HL-60/S4 (cell line): Measurements from ENCODE around the gene FUOM.
"Not testable (repeated sequence)": the region's sequence is repeated elsewhere in the genome, so short reads cannot be mapped to it uniquely, and the experiment has no call there.

Experiments used
- in situ Hi-C: fragments of 300-500 bp; cut with MboI; formaldehyde crosslinking; loops from 2 replicates; pipeline ENCODE4 v1.14.3; 2022; ENCODE audit warnings: low sequenced_read_pairs

FUOM gene

GRCh38 chr10:133370030-133370786, 12.4 kb upstream of the FUOM start:
- in situ Hi-C loops: no loop called here

DNA sequence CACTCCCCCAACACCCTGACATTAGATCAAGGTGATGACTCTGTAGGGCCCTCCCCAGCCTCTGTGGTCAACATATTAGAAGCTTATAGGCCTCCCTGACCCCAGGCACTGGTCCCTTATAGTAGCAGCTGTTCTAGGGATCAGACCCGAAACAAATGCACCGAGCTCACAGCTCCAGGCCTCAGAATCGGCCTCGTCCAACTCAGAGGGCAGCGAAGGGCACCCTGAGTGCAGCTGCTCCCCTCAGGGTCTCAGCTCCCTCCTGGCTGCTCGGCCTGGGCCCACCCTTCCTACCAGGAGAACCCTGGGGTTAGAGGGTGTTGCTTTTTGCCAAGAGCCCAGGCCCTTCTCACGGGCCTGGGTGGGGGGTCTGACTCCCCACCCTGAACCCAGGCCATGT, 10.3 kb upstream of the FUOM start:
- in situ Hi-C loops: no loop called here

GRCh38 chr10:133367461-133367860, 9.6 kb upstream of the FUOM start:
- in situ Hi-C loops: not testable (repeated sequence)

DNA sequence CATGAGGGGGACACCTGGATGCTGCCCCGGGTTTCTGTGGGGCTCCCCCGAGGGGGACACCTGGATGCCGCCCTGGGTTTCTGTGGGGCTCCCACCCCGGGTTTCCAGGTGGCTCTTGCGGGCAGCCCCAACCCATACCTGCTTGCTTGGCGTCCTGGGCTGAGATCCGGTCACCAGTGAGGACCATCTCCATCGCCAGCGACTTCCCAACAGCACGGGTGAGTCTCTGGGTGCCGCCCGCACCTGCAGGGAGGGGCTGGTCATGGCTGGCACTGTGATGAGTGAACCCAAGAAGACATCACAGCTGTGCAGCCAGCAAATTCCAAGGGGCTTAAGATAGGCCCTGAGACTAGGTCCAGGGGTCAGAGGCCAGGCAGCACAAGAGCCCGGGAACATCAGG, 8.9 kb upstream of the FUOM start:
- in situ Hi-C loops: no loop called here

DNA sequence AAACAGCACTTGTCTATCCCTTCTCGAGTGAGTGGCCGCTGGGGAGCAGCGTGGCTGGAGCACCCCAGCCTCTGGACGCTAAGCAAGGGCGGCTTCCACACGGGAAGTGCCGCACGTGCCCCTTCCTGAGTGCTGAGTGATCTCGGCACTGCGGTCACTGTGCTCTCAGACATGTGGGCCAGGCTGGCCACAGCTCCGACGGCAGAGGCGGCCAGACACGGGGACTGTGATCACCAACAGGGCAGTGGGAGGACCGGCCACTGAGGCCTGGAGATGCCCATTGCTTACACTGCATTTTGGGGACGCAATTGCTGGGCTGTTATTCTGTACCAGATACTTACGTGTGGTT, 8.3 kb upstream of the FUOM start:
- in situ Hi-C loops: no loop called here

DNA sequence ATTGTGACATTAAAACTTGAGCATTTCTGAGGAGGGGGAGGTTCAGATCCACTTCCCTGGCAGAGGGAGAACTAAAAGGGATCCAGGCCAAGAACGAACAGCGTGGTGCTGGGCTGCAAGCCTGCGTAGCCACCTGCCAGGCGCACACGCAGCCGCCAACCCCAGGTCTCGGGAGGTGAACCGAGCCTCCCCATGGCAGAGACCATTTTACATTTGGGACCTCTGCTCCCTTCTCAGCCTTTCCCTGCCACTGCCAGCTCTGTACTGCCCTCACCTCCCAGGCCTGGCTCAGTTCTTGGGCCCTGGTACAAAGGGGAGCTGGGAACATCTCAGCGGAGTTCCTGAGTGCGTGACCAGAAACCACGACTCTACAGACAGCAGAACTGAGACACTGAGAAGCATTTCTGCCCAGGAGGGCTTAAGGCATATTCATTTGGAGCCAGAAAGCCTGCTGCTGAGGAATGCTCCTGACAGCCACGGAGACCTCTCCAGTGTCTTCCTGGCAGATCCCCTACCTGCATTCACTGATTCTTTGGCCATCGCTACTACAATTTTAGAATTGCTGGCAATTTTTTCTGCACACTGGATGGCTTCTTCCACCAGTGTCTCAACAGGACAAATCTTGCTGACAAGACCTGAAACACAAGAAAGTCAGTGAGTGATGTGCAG, 7.8 kb upstream of the FUOM start:
- in situ Hi-C loops: no loop called here

GRCh38 chr10:133364645-133365431, 7.0 kb upstream of the FUOM start:
- in situ Hi-C loops: no loop called here

- in situ Hi-C loops: no loop called here
Observed at GRCh38 chr10:133362846-133363245, 5.0 kb upstream of the FUOM start.

- in situ Hi-C loops: no loop called here
Observed at GRCh38 chr10:133361773-133362441, 4.1 kb upstream of the FUOM start.

DNA sequence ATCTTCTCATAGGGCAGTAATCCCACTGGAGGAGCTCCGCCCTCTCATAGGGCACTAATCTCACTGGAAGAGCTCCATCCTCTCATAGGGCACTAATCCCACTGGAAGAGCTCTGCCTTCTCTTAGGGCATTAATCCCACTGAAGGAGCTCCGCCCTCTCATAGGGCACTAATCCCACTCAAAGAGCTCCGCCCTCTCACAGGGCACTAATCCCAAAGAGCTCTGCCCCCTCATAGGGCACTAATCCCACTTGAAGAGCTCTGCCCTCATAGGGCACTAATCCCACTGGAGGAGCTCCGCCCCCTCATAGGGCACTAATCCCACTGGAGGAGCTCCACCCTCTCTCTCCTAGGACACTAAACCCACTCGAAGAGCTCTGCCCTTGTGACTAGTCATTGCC, 3.4 kb upstream of the FUOM start:
- in situ Hi-C loops: no loop called here

GRCh38 chr10:133359972-133360610, 2.3 kb upstream of the FUOM start:
- in situ Hi-C loops: no loop called here

GRCh38 chr10:133359554-133359971, 1.7 kb upstream of the FUOM start:
- in situ Hi-C loops: no loop called here

DNA sequence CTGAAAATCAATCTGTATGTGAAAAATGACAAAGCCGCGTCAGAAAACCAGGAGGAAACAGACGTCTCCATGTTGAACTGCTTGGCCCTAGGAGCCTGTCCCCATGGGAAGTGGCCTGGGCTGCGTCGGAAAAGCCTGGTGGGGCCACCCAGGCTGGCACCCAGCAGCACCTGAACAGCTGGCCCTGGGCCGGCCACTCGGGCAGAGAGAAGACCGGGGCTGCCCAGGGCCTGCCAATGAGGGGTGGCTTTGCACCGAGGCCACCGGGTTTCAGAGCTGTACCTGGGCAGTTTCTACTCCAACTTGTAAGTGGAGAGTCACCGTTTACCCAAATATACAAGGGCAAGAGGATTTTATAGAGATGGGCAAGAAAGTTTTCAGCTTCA, 1.1 kb upstream of the FUOM start:
- in situ Hi-C loops: no loop called here

- in situ Hi-C loops: no loop called here
Observed at GRCh38 chr10:133358162-133358924, 524 bp upstream of the FUOM start.

- in situ Hi-C loops: no loop called here
Observed at GRCh38 chr10:133356549-133357284, 1.1 kb downstream of the FUOM start.

- in situ Hi-C loops: no loop called here
Observed at GRCh38 chr10:133355991-133356390, 1.8 kb downstream of the FUOM start.

DNA sequence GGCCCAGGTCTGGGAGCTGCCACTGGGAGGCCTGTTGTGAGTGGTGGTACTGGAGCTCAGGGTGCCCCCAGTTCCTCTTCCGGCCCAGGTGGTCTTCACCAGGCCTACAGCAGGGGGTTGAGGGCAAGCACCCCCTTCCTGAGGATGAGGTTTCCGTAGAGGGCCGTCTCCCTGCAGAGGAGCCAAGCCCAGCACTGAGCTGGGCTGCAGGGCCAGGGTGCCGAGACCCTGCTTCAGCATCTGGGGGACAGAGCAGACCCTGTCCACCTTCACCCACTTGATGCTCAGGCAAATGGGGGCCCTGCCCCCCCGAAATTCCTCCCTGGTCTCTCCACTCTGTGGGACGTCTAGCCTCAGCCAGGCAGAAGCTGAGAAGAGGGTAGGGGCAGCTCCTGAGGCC, 2.6 kb downstream of the FUOM start:
- in situ Hi-C loops: no loop called here

DNA sequence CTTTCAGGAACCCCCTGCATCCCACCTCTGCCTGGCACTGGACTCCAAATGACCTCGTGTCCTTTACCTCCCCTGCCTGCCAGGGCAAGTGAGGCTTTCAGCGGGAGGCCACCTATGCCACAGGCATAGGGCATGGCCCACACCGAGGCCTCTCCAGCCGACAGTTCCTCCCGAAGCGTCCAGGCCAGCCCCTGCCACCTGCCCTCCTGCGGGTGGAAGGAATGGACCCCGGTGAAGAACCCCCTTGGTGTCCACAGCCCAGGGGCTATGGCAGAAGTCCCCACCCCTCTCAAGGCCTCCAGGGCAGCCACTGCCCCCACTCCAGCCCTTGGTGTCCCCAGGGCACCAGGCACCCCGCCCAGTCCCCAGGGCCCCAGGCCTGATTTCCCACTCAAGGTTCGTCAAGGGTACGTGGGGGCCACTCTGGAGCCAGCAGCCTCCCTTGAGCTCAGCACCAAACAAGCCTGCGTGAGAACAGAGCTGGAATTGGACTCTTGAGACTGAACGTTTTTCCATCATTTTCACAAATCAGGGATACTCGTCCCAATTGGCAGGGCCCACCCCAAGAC, 3.1 kb downstream of the FUOM start:
- in situ Hi-C loops: no loop called here

DNA sequence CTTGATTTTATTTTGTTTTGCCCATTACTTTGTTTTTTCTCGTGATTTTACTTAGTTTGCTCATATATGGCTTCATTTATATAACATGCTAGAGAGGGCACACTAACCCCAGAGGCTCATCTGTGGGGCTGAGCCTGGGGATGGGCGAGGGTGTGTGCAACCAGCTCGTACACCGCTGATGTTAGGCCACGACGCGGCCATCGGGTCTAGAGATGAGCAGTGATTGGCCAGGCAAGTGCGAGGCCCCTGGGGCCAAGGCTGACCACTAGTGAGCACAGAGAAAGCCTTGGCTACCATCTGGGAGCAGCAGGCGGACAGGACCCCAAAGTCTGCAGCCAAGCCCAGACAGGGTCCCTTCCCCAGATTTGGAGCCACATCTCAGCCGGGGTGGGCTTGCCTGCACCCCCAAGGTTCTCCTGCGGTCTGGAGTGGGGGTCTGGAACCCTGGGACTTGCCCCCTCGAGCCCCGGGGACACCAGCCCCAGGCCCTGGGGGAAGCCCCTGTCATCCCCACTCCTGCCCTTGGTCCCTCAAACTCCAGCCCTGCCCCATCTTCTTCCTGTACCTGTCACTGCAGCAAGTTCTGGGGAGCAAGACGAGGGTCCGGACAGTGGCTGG, 3.7 kb downstream of the FUOM start:
- in situ Hi-C loops: no loop called here
